GM10266 (cell line): ENCODE data around the gene LRRTM4.

Experiments used
- DNase-seq: peaks from one replicate; pipeline ENCODE4 v3.0.0; 2012; ENCODE audit errors: extremely low spot score
- CTCF ChIP-seq: IDR thresholded peaks from 2 replicates; pipeline ENCODE4 v1.5.1; 2012; ENCODE audit warnings: mild to moderate bottlenecking, low read depth; ENCODE audit not compliant: control insufficient read depth, insufficient read depth; ENCODE audit errors: missing control alignments

Gene LRRTM4

GRCh38 chr2:76997296-76997695 is 524.9 kb downstream of the LRRTM4 start:
- DNase-seq, result no peak
- no peak for TF ChIP-seq CTCF

DNA sequence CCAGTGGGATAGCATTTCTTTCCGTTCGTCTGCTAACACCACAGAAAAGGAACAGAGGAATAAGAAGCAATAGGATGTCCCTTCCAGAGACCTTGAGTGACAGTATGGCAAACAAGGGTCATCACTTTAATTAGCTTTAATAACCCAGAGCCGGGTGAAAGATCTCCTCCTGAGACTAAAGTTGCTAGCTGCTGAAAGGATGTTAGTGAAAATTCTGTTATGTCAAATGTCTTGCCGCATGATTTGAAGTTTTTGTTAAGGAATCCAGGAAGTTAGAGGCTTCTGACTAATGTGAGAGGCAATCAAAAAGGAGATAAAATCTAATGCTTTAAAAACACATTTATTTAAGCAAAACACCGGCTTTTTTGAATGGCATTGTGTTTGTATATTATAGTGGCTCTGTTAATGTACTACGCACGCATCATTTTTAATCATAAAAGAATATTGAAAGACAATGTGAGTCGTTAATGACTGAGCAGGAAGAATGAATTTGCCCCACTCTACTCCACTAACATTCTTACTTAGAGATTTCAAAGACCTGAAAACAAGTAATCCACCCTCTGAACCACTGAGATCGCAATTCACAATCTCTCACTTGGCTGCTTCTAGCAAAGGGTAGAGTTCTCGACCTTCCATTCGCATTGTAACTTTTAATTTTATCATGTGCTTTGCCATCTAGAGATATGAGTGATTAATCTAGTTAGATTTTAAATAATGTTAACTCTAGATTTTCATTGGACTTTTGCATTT is 536.6 kb downstream of the LRRTM4 start:
- no peak for DNase-seq
- TF ChIP-seq CTCF, result no peak

DNA sequence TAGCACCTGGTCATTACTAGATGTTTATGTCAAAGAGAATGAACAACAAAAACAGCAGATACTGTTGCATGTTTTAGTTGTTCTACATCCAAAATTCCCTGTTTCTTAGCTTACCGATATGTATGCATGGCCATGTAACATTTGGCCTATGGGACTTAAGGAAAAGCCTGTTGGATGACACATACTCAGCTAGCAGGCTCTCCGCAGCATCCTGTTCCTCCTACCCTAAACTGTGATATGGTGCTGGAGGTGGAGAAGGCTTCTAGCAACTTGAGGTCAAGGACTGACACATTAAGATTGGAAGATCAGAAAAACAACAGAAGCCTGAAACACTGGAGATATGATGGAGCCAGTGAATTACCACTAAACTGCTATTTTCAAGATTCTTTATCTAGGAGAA is 537.8 kb downstream of the LRRTM4 start:
- TF ChIP-seq CTCF, result no peak
- no peak for DNase-seq

DNA sequence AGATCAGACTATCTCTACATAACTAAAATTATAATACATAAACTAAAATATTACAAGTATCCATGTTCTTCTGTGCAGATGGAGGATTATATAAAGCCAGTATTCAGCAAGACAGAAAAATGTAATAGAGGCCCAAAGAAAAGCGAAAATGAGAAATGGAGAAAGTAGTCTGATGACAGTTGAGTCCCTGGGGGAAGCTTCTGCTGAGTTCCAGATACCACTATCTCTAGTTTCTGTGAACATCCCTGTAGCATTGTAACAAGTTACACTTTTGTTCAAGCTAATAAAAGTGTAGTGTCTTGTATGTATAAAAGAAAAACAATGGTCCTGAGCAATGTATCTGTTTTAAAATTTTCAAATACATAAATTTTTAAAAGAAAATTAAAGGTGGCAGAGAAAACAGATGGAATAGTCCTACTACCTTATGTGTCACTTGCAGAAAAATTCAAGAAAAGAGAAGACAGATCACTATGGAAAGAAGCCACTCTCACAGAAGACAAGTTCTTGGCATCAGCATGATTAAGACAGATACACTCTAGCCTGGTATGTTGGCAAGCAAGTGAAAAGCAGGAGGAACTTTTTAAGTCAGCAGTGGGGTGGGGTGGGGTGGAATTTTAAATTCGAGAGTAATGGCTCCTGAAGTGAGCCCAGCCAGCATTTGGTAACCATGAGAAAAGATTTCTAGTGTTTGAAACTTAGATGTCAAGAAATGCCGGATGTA is 541.9 kb downstream of the LRRTM4 start:
- DNase-seq, result no peak
- TF ChIP-seq CTCF, result no peak

GRCh38 chr2:76977846-76978727 is 544.1 kb downstream of the LRRTM4 start:
- no peak for DNase-seq
- TF ChIP-seq CTCF, result no peak

DNA sequence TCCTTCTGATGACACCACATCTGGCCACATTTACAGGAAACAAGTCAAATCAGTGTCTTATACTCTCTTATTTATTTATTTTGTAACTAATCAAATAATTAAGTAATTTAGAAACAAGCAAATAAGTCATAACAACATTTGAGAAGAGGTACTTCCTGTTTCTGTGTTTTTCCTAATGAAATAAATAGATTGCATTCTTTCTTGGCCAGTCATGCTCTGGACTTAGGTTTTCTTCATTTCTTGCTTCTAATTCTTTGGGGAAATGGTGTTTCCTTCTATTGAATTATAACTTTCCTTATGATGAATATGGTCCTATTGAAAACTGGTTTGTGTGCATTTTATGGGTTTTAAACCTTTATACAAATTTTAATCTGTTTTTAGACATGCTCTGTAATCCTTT is 546.4 kb downstream of the LRRTM4 start:
- no peak for TF ChIP-seq CTCF

DNA sequence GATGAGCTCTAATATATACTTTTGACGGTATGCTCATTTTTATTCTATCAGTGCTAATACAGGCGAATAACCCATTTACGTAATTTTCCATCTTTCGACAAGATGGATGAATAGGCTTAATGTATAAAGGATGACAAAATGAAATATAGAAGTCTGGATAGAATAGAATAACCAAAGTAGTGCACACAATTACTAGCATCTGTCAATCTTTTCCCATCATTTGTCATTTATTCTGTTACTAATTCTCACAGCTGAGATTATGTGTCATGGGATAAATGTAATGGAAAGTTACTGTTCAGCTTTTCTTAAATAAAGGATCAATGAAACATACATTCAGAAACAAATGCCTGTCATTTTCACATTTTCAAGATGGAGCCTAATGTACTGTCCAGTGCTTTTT is 548.6 kb downstream of the LRRTM4 start:
- no peak for TF ChIP-seq CTCF
- DNase-seq, result no peak

More for the DNA sequence above, 546.4 kb downstream of the LRRTM4 start:
- DNase-seq, result no peak
